ENCODE results near the gene RPL18A.
"Not testable (repeated sequence)": the region's sequence is repeated elsewhere in the genome, so short reads cannot be mapped to it uniquely, and the experiment has no call there.

Gene RPL18A

DNA sequence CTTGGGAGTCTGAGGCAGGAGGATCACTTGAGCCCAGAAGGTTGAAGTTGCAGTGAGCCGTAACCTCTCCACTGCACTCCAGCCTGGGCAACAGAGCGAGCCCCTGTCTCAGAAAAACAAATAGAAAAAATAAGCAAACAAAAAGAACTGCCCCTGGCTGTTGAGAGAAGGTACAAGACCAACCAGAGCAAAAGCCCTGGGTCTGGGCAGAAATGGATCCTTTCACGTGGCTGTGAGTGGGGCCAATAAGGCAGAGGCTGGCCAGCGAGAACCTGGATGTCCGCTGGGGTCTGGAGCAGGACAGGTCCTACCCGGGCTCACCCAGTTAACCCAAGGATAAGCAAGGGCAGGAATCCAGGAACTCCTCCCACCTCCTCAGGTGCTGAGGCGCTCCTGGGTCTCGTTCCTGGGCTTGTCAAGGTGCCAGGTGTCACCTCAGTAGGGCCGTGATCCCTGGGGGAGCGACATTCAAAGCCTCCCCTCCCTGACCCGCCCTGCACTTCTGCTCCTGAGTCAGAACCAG lies 7.3 kb downstream of the RPL18A start:
- DNase-seq (ENCODE audit: low read depth), result no peak

DNA sequence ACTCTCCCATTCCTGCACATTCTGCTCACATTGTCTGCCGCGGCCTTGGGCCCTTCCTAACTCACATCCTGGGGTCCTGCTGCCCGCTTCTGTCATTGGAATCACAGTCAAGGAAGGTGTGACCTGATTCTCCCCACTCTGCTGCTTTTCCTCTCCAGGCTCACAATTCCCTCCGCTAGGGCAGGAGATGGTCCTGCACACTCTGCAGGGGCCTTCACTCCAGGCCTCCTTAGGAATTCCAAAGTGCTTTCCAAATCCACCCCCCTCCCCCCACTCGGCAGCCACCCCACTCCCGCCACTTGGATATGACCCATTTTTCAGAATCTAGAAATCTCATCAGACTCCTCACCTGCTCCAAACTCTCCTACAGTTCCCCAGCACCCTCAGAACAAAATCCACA lies 9.0 kb downstream of the RPL18A start:
- DNase-seq (ENCODE audit: low read depth), result no peak

DNA sequence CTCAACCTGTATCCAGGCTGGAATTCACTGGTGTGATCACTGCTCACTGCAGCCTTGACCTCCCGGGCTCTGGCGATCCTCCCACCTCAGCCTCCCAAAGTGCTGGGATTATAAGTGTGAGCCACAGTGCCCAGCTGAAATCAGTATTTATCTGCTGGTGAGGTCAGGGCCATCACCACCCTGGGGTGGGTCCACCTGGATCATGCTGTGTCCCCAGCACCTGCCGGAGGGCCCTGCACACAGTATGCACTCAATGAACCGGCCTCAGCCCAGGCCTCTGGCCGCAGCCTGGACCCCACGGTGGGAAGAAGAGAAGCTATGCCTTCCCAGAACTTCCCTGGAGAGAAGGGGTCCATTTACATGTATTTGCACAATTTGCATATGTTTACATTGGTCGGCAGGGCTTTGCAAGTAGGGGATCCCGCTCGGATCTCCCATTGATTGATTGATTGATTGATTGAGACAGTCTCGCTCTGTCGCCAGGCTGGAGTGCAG lies 9.5 kb downstream of the RPL18A start:
- no peak for DNase-seq (ENCODE audit: low read depth)

DNA sequence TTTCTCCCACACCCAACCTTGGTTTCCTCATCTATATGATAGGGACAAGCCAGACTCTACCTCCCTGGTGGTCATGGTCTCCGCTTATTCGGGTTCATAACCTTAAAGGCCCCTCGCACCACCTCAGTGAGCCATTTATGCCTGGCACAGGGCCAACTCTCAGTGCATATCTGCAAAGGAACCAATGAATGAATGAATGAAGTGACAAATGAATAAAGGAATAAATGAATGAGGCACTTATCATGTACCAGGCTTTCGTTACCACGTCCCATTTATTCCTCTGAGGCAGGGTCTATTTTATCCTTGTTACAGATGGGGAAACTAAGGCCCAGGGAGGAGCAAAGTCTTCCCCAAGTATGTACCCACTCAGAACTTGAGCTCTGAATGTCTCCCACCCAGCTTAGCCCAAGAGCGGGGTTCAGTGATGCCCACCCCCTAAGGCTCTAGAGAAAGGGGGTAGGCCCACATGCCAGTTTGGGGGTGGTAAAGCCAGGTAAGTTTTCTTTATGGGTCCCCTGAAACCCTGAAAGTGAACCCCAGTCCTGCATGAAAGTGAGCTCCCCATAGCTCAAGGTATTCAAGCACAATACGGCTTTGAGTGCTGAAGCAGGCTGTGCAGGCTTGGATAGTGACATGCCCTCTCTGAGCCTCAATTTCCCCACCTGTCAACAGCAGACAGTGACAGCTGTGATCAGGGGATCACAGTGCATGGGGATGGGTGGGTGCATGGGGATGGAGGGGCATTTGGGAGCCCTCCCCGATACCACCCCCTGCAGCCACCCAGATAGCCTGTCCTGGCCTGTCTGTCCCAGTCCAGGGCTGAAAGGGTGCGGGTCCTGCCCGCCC lies 11.5 kb downstream of the RPL18A start:
- DNase-seq (ENCODE audit: low read depth), result no peak

DNA sequence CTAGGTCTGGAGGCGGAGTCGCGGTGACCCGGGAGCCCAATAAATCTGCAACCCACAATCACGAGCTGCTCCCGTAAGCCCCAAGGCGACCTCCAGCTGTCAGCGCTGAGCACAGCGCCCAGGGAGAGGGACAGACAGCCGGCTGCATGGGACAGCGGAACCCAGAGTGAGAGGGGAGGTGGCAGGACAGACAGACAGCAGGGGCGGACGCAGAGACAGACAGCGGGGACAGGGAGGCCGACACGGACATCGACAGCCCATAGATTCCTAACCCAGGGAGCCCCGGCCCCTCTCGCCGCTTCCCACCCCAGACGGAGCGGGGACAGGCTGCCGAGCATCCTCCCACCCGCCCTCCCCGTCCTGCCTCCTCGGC lies 12.2 kb downstream of the RPL18A start, which contains the start of gene SLC5A5:
Gene SLC5A5, plus strand, starts transcription at position 68 of the 373 bp plus-strand sequence. CDS start 375 bp downstream, outside the sequence.
- no peak for DNase-seq (ENCODE audit: low read depth)

DNA sequence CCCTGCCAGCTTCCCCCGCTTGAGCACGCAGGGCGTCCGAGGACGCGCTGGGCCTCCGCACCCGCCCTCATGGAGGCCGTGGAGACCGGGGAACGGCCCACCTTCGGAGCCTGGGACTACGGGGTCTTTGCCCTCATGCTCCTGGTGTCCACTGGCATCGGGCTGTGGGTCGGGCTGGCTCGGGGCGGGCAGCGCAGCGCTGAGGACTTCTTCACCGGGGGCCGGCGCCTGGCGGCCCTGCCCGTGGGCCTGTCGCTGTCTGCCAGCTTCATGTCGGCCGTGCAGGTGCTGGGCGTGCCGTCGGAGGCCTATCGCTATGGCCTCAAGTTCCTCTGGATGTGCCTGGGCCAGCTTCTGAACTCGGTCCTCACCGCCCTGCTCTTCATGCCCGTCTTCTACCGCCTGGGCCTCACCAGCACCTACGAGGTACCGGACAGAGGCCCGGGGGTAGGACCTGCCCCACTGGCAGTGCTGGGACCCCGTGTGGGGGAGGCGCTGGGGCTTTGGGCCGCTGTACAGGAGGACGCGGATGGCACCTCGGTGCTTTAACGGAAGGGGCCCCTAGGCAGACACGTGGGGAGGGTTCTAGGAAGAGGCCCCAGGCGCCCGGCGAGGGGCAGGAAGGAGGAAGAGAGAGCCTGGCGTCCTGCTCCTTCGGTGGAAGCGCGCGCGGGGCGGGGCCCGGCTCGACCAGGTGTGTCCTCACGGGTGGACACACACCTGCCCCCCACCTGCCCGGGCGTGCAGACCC lies 12.7 kb downstream of the RPL18A start:
- DNase-seq (ENCODE audit: low read depth), result no peak

DNA sequence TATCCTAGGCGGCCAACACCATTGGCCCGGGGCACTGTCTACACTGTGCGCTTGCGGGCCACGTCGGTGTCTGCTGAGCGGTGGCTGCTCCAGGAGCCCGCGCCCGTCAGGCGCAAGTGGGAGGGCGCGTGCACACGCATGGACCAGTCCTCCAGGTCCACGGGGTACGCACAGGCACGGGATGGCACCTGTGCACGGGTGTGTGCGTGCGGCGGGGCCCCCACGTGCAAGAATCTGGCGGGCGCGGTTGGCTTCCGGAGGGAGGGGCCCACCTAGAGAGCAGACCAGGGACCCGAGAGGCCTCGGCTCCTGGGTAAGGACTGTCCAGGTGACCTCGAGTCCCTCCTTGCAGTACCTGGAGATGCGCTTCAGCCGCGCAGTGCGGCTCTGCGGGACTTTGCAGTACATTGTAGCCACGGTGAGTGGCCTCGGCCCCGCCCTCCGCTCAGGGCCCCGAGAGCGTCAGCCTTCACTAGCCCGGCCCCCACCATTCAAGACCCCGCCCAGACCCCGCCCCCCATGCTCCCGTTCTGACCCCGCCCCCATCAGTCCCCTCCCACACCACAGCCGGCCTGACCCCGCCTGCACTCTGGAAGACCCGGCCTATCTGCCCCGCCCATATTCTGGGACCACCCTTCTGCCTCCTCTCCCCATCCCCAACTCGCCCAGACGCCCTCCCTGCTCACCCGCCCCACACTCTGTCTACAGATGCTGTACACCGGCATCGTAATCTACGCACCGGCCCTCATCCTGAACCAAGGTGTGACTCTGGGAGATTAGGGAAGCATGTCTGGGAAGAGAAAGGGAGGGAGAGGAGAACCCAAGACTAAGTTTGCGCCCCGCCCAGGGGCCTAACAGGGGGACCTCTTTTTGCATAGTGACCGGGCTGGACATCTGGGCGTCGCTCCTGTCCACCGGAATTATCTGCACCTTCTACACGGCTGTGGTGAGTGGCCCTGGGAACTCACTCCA lies 14.4 kb downstream of the RPL18A start:
- no peak for DNase-seq (ENCODE audit: low read depth)

DNA sequence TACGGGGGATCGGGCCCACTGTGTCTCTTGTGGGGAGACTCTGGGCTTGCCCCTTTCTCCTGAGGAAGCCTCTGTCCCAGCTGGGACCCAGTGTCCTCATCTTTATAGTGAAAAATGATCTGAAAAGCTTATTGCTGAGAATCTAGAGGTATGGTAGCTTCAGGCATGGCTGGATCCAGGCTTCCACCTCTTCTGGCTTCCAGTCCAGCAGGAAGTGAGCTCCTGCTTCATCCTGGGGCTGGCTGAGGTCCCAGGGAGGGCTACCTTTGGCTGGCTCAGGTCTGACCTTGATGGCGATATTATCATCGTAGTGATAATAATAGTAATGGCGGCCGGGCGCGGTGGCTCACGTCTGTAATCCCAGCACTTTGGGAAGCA lies 15.0 kb downstream of the RPL18A start:
- DNase-seq (ENCODE audit: low read depth), result no peak

DNA sequence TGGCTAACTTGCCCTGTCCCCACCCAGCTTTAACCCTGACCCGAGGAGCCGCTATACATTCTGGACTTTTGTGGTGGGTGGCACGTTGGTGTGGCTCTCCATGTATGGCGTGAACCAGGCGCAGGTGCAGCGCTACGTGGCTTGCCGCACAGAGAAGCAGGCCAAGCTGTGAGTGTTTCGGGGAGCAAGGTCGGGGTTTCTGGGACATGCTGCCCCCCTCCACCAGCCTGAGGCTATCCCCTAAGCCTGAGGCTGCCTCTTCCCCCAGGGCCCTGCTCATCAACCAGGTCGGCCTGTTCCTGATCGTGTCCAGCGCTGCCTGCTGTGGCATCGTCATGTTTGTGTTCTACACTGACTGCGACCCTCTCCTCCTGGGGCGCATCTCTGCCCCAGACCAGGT lies 18.0 kb downstream of the RPL18A start:
- DNase-seq (ENCODE audit: low read depth), result no peak

DNA sequence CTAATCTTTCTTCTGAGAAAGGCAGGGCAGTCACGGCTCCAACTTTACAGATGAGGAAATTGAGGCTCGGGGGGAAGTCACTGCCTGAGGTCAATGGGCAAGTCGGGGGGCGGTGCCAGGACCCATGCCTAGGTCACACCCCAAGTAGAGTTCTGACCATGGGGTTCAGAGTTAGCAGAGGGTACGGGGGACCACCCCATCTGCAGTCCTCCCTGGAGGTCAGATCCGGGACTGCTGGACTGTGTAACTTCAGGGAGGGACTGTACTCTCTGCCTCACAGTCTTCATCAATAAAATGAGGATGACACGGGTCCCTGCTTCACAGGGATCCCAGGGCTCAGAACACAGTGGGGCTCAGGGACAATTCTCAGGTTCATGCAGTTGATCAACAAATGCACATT lies 19.8 kb downstream of the RPL18A start:
- DNase-seq (ENCODE audit: low read depth), result no peak

DNA sequence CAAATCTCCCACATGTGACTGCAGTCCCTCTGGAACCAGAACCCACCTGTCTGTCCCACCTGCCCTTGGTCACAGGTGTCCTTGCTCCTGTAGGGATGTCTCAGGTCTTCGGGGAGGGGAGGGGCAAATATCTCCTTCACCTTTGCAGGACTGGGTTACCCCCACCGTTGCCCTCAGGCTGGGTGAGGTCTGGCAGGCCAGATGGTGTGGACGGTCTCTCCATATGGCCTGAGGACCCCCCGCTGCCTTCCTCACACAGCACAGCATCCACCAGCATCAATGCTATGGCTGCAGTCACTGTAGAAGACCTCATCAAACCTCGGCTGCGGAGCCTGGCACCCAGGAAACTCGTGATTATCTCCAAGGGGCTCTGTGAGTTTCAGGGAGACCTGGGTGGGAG lies 22.0 kb downstream of the RPL18A start:
- no peak for DNase-seq (ENCODE audit: low read depth)

DNA sequence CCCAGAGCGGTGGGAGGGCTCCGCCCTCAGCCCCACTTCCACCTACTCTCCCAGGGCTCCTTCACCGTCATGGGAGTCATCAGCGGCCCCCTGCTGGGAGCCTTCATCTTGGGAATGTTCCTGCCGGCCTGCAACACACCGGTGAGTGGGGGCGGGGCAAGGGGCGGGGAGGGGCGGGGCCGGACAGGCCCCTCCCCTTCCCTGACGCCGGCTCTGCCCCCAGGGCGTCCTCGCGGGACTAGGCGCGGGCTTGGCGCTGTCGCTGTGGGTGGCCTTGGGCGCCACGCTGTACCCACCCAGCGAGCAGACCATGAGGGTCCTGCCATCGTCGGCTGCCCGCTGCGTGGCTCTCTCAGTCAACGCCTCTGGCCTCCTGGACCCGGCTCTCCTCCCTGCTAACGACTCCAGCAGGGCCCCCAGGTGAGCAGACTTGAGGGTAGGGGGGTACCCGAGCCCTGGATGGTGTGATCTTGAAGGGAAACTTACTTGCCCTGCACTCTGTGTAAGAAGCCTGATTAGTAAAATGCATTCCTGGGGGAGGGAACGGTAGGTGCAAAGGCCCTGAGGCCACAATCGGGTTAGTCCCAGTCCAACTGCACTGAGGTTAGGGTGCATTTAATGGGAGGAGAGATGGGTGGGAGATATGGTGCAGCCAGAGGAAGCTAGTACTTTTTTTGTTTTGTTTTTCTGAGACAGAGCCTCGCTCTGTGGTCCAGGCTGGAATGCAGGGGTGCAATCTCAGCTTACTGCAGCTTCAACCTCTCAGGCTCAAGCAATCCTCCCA lies 24.1 kb downstream of the RPL18A start:
- no peak for DNase-seq (ENCODE audit: low read depth)

DNA sequence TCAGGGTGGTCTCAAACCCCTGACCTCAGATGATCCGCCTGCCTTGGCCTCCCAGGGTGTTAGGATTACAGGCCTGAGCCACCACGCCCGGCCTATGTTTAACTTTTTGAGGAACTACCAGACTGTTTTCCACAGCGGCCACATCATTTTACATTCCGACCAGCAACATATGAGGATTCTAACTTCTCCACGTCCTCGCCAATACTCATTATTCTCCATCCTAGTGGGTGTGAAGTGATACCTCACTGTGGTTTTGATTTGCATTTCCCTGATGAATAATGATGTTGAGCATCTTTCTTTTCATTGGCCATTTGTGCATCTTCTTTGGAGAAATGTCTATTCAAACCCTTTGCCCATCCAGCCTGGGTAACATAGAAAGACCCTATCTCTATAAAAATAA lies 26.8 kb downstream of the RPL18A start:
- DNase-seq (ENCODE audit: low read depth), result no peak

DNA sequence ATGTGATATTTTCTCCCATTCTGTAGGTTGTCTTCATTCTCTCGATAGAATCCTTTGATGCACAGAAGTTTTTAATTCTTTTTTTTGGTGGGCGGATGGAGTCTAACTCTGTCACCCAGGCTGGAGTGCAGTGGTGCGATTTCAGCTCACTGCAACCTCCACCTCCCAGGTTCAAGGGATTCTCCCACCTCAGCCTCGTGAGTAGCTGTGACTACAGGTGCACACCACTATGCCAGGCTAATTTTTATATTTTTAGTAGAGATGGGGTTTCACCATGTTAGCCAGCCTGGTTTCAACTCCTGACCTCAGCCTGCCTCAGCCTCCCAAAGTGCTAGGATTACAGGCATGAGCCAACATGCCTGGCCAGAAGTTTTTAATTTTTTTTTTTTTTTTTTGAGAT lies 27.5 kb downstream of the RPL18A start:
- DNase-seq (ENCODE audit: low read depth), result not testable (repeated sequence)

DNA sequence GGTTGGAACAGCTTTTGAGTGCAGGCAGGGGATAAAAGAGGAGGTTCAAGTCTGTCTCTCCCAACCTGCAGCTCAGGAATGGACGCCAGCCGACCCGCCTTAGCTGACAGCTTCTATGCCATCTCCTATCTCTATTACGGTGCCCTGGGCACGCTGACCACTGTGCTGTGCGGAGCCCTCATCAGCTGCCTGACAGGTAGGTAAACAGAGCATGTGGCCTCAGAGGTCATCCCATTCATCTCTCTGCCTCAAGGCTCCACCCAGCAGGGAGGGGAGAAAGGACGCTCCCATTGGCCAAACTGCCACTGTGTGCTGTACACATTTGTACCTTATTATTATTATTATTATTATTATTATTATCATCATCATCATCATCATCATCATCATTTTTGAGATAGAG lies 28.6 kb downstream of the RPL18A start:
- no peak for DNase-seq (ENCODE audit: low read depth)

DNA sequence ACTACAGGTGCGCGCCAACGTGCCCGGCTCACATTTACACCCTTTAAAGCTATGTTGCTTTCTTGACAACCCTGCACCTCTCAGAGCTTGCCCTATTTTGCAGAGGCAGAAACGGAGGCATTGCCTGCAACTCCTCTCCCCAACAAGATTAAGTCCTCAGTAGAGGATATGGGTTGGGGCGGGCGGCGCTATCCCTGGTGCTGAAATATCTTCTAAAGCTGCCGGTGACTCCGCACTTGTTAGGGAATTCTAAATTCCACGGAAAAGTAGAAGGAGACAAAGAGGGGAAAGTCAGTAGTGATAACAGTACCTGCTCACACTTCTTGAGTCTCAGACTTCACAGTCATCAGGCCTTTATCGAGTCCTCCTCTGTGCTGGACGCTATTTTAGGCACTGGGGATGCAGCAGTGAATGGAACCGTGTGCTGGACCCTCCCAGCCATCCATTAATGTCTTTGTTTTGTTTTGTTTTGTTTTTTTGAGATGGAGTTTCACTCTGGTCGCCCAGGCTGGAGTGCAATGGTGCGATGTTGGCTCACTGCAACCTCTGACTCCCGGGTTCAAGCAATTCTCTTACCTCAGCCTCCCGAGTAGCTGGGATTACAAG lies 30.0 kb downstream of the RPL18A start:
- DNase-seq (ENCODE audit: low read depth), result peak; percentile 51

DNA sequence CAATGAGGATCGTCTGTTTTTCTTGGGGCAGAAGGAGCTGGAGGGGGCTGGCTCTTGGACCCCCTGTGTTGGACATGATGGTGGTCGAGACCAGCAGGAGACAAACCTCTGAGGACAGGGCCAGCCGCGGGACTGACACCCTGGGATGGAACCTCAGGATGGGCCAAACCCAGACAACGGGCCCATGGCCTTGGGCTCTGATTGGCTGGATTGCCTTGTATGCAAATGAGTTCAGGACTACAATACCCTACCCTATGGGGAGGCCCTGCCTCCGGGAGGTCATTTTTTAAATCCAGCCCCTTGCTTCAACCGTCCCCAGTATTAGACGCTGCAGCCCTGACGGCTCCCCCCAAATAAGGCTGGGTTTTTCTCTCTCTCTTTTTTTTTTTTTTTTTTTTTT lies 34.1 kb downstream of the RPL18A start:
- no peak for DNase-seq (ENCODE audit: low read depth)

DNA sequence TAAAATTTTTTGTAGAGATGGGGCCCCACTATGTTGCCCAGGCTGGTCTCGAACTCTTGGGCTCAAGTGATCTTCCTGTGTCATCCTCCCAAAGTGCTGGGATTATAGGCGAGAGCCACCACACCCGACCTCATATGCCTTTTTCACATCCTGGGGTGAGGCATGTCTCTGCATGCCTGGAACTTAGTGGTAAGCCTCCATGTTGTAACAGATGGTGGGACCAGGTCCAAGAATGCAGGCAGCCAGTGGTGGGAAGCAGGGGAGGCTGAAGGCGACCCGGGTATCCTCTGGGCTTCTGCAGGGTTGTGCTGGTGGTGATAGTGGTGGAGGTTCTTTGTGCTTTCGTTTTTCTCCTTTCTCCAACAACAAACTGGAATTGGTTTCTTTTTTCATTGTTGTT lies 43.0 kb downstream of the RPL18A start:
- DNase-seq (ENCODE audit: low read depth), result peak; percentile 70

DNA sequence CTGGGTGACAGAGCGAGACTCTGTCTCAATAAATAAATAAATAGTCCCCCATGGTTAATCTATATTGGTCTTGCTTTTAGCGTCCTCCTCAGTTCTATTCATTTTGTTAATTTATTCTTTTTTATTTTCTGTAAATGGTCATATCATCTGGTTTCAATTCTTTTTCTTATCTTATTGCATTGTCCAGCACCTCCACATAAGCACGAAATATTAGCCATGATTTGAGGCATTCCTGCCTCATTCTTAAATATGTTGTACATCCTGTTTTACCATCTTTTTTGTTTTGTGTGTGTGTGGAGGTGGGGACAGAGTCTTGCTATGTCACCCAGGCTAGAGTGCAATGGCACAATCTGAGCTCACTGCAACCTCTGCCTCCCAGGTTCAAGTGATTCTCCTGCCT lies 48.5 kb downstream of the RPL18A start:
- DNase-seq (ENCODE audit: low read depth), result no peak

DNA sequence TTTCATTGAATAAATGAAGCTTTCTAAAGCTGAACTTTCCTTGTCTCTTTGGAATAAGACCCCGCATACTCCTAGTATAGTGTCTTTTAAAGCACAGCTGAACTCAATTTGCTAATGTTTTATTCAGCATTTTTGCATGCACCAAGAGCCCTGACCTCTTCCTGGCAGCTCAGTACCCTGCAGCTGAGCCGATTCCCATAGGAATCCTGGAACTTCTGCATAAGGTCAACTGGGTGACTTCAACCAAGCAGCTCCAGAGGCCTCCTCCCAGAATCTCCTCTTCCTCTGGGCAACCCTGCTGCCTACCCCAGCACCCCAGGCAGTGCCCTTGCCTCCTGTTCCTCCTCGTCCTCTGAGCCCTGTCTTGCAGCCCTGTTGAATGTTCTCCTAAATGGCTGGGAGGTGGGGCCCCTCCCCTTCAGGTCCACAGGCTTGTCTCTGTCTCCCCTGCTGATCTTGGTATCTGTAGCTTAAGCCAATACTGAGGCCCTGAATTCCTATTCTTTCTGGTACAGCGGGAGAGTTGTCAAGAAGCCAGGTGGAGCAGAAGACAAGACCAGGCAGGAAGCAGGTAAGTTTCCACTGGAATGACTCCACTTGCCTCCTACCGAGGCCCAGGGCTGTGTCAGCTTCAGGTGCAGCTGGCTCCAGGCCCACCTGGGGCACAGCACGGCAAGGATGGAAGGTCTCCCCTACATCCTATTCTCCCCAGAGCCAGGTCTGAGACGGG lies 49.5 kb downstream of the RPL18A start:
- DNase-seq (ENCODE audit: low read depth), result no peak
